ENCODE results near the gene RANBP1.
"Not testable (repeated sequence)": the region's sequence is repeated elsewhere in the genome, so short reads cannot be mapped to it uniquely, and the experiment has no call there.

Gene RANBP1

DNA sequence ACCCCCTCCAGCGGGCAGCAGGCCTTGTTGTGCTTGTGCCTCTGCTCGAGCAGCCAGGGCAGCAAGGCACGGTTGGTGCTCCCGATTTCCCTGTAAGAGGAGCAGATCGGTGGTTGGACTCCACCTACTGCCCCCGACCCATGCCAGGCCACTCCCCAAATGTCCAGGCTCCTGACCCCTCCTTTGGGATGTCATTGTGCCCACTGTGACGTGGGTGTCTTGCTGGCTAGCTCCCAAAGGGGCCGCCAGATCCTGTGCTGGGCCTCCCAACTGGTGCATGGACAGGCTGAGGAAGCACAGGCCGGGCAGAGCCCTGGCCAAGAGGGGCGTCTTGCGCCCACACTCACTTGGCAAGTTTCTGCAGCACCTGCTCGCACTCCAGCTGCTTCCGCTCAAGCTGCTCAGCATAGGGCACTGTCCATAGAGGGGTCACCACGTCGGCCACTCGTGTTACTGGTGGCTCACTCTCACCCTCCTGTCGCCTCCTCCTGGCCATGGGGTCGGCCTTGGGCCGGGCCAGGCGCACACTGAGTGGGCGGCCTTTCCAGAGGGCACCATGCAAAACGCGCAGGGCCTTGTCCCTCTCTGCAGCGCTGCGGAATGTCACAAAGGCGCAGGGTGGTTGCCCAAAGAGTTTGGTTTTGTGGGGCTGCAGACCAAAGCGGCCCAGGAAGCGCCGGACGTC, at the start of gene RANBP1:
Gene RANBP1, plus strand, starts transcription at position 414 of the 685 bp plus-strand sequence. Its CDS starts 81 bp downstream, at position 495.
- DNase-seq: no peak

DNA sequence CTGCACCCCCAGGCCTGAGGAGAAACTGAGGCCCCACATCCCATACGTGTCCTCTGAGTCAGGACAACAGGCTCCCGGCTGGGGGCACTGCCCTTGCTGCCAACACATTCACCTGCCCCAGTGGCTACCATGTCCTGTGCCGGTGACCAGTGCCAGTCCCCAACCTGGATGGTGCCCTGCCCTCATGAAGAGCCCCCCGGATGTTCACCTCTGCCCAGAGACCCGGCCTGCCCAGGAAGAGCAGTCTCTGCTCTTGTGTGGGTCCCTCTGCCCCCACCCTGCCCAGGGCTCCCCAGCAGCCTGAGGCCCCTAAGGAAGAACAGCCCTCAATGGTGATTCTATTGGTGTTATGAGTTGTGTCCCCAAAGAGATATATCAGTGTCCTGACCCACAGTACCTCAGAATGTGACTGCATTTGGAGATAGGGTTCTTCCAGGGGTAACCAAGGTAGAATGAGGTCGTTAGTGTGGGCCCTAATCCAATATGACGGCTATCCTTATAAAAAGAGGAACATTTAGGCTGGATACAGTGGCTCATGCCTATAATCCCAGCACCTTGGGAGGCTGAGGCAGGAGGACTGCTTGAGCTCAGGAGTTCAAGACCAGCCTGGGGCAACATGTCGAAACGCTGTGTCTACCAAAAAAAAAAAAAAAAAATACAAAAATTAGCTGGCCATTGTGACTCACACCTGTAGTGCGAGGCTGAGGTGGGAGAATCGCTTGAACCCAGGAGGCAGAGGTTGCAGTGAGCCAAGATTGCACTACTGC, 49.1 kb upstream of the RANBP1 start:
- DNase-seq: no peak

DNA sequence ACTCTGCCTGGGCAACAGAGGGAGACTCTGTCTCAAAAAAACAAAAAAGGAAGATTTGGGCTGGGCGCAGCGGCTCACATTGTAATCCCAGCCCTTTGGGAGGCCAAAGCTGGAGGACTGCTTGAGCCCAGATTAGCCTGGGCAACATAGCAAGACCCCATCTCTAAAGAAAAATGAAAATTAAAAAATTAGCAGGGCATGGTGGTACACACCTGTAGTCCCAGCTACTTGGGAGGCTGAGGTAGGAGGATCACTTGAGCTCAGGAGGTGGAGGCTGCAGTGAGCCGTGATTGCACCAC, 48.6 kb upstream of the RANBP1 start:
- not testable (repeated sequence) for DNase-seq

DNA sequence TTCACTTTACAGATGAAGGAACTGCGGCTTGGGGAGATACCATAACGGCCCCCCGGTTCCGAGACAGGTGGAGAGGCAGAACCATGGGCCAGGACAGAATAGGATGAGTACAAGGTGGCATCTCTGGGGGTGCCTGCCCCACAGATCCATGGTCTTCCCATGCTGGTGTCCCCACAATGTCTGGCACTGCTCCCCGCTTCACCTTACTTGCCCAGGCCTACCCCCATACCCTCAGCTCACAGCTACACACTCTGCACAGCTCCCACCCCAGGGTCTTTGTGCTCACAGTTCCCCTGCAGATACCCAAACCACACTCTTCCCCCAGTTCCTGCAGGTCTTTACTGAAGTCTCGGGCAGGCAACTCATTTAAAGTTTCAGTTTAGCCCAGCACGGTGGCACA, 47.3 kb upstream of the RANBP1 start:
- DNase-seq: no peak

DNA sequence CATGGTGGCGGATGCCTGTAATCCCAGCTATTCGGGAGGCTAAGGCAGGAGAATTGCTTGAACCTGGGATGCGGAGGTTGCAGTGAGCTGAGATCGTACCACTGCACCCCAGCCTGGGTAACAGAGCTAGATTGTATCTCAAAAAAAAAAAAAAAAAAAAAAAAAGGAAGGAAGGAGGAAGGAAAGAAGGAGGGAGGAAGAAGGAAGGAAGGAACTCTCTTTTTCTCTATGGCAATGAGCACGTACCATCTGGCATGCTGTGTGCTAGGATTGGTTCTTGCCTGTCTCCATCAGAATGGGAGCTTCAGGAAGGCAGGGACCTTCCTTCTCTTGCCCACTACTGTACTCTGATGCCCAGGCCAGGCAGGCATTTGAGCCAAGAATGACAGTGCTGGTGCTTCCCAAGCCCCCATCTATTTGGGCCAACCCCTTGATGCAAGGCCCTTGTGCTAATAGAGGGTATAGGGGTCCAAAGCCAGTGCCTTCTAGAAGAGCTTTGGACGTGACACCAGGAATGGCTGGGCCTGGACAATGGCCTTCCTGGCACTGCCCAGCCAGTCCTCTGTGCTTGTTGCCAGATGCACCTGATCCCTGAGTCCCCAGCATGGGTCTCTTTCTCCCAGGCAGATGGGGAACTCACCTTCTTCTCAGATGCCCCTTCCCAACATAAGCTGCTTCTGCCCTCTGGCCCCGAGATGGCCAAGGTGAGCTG, 46.4 kb upstream of the RANBP1 start:
- DNase-seq: no peak

DNA sequence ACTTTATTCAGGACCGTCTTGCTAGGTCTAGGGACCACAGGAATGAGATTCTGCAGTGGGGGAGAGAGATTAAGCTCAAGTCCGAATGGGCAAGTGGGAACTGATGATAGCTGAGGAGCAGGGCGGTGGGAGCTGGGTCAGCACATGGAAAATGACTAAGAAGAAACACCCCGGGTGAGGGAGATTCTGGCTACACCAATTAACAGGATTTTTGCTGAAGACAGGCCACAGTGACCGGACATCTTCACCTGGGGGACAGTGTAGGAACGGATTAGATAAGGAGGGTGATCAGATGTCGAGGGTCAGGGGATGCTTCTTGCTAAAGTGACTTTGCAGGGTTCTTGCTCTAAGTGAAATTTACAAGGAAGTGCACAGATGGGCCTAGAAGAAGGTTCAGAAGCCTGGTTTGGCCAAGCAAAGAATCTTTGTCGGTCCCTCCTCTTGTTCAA, 44.4 kb upstream of the RANBP1 start:
- DNase-seq: no peak

DNA sequence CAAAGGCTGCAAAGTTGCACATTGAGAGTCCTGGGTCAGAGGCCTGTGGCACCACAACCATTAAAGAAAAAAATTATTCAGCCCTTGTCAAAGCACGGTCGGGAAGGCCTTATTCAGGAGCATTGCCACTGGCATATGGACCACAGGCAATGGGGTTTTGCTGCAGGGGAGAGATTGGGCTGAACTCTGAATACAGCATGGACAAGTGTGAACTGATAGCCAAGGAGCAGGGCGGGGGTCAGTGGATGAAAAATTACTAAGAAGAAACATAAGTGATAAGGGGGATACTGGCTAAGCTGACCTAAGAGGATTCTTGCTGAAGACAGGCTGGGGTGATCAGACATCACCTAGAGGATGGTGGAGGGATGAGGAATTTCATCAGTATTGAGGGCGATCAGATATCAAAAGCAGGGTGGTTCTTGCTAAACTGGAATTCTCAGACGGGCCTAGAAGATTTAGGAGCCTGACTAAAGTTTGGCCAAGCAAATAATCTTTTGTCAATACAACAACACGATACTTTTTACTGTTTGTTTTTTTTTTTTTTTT, 39.2 kb upstream of the RANBP1 start:
- DNase-seq: no peak

DNA sequence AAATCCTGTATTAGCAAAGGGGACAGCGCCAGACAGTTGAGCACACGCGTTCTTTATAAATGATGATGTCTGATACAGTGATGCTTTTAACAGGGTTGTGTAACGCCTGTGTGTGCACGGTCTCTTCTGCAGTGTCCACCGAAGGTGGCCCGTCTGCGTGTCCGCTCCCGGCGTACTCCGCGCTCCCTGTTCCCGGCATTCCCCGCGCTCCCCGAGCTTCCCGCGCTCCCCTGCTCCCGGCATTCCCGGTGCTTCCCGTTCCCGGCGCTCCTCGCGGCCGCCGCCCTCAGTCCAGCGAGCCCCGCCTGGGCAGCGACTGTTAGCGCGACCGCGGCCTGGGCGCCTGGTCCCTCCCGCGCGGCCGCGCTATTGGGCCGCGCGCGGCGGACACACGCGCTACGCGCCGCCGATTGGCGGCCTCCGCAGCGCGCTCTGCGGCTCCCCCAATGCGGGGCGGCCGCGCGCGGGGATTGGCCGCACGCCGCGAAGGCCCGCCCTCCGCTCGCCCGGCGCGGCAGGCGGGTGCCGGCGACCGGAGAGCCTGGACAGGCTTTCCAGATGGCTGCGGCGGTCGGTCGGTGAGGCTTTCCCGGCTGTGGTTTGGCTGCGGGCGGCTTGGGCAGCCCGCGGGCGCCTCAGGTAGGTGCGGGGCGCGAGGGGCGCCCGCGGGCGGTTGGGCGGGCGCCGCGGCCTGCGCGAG, 36.0 kb upstream of the RANBP1 start, which contains the start of gene DGCR8:
Gene DGCR8, plus strand, starts transcription at position 497 of the 700 bp plus-strand sequence. CDS start 5,723 bp downstream, outside the sequence.
- DNase-seq: peak; percentile 75 to 80

DNA sequence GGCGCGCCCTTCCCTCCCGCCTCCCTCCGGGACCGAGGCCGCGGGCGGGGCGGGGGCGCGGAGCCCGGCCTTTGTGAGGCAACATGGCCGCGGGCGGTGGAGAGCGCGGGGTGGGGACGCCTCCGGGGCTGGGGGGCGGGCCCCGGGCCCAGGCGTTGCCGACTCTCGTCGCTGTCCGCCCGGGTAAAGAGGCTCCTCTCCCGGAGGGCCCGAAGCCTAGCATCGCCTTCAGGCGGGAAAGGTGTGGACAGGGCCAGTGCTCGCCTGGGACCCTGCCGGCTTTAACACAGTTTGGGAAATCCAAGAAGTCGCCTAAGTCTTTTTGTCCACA, 35.5 kb upstream of the RANBP1 start:
- DNase-seq: peak; percentile 19 to 36

DNA sequence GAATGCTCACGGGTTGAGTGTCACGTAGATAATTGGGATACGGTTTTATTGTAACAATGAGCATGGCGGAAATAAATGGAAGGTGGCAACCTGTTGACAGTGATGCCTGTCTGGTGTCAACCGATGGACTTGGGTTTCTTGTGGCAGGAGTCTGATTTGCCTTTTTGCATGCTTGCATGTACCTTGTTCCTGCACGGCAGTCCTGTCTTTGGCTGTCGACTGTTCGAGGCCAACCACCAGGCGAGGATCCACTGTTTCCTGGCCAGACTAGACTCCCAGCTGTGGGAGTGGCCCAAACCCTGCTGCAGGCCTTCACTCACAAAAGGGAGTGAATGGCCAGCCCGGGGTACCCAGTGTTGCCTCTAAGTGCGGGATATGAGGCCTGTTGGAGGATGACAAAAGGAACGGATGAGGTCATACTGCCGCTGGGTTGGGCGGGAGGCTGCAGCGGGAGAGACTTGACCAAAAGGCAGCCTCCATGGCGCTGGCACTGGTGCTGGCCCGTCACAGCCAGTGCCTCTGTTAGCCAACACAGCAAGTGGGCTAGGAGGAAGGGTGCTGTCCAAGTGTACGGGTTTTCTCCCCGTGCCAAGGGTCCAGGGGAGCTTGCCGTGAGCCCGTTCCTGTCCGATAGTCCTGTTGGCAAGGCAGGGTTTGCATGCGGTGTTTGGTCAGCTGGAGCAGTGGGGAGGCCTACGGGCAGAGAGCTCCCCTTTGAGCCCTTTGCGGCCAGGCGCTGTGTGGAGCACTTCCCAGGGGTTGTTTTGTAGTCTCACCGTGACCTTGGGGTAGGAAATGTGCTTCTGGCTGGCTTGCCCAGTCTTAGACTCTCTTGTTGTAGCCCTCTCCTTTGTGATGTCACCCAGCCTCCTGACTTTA, 34.9 kb upstream of the RANBP1 start:
- peak; percentile 6 to 22 for DNase-seq

DNA sequence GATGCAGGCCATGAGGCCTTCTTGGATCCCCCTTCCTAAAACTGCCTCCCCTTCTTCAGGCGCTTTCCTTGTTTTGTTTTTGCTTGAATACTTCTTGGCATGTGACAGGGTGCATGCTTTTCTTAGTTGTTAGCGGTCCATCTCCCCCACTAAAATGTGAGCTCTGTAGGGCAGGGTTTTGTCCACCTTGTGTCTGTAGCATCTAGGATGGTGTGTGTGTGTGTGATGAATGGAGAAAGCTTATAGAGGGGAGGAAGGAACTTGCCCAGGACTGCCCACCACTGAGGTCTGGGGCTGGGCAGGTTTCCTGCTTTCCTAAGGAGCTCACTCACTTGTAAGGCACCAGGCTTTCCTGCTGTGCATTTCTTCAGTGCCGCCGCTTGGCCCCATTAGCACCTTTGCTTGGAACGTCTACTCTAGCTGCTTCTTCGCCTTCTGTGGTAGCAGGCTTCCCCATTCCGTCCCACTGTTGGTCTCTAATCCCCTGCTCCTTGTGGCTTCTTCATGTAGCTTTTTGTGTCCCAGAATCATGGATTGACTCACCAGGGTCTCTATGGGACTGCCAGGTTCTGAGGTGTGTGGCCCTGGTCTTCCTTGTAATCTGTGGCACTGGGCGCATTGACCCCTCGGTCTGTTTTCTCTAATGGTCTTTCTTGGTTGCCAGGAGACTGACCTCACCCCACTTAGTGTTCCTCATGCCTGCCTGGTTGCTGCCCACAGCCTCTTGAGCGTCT, 32.6 kb upstream of the RANBP1 start:
- DNase-seq: no peak

DNA sequence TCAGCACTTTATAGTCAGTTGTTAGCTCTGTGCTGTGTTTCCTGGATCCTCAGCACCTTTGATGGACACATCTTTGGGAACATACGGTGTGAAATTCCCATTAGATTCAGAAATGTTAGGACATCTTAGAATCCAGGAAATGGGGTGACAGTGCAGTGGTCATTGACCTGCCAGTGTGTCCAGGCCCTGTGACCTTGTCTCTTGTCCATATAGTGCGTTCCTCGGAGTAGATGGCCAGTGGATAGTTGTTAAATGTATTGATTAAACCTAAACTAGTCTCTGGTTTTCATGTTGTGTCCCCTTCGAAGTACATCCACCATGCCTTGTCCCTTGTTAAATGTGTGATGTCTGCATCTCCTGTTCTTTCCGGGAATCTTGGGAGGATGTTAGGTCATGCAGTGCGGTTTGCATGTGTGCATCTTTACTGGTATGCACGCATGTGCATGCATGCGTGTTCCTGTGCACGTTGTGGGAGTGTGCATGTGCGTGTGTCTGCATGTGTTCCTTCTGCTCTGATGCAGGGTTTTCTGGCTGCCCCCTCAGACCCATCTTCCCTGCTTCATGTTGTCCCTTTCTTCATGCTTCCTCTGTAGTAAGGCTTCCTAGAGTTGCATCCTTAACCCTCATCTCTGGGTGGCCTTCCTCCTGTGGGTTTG, 31.9 kb upstream of the RANBP1 start:
- no peak for DNase-seq

DNA sequence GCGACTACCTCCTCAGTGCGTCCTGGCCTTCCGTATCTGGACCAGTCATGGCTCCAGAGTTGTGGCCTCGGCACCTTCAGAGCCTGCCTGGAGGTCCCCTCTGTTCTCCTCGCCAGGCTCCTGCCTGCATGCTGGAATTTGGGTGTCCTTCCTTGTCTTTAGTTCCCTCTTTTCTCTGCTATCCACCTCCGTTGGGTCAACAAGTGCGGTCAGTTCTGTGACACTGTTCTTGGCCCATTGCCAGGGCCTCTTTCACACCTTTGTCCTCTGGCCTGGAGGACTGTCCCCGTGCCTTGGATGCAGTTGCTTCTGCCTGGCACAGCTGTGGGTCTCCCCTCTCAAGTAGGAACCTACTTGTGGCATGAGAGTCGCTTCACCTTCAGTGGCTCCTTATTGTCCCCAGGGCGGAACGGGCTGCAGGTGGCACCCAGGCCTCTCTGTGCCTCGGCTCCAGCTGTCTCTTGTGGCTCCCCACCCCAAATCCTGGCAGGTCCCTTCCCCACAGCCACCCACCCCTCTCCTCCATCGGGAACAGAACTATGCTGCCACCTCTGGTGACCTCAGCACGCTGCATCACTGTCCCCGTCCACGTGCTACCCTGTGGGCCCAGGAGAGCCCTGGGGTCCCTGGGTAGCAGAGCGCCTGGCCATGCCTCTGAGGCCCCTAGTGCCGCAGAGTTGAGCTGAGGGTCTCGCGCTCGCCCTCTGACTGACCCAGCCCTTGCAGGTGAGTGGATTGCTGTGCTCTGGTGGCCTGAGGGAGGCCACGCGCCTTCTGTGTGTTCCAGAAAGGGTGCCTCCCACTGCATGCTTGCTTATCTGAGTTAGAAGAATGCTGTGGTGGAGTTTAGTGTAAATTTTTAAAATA, 31.1 kb upstream of the RANBP1 start:
- DNase-seq: peak; percentile 9 to 11

DNA sequence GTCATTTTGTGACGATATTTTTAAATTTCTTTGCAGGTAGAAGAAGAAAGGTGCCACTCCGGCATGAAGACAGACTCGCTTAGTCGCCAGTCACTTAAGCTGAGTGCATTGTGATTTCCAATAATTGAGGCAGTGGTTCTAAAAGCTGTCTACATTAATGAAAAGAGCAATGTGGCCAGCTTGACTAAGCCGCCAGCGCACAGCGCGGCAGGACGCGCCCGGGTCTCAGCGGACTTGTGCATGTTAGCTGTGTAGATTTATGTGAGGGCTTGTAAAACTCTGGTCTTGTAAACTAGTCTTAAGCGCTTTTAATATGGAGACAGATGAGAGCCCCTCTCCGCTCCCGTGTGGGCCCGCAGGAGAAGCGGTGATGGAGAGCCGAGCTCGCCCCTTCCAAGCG, 30.3 kb upstream of the RANBP1 start:
- no peak for DNase-seq

DNA sequence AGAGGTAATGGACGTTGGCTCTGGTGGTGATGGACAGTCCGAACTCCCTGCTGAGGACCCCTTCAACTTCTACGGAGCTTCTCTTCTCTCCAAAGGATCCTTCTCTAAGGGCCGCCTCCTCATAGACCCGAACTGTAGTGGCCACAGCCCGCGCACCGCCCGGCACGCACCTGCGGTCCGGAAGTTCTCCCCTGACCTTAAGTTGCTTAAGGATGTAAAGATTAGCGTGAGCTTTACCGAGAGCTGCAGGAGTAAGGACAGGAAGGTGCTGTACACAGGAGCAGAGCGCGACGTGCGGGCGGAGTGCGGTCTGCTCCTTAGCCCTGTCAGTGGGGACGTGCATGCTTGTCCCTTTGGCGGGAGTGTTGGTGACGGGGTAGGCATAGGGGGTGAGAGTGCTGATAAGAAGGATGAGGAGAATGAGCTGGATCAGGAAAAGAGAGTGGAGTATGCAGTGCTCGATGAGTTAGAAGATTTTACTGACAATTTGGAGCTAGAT, 29.8 kb upstream of the RANBP1 start:
- no peak for DNase-seq

DNA sequence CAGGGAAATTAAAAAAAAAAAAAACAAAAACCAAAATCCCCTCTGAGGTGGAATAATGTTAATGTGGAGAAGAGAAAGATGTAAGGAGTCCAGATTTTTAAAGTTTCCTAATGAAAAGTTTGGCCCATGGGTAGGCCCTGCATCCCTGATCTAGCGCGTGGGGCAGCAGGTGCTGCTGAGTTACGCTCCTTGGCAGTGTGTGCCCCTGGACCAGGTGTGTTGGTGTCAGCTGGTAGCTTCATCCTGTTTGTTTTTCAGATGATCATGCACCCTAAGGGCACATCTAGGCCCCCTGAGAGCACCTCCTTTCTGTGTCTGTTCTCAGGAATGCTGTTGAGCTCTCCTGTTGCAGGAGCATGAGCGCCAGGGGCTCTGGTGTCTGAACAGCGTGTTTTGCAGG, 29.1 kb upstream of the RANBP1 start:
- DNase-seq: no peak

DNA sequence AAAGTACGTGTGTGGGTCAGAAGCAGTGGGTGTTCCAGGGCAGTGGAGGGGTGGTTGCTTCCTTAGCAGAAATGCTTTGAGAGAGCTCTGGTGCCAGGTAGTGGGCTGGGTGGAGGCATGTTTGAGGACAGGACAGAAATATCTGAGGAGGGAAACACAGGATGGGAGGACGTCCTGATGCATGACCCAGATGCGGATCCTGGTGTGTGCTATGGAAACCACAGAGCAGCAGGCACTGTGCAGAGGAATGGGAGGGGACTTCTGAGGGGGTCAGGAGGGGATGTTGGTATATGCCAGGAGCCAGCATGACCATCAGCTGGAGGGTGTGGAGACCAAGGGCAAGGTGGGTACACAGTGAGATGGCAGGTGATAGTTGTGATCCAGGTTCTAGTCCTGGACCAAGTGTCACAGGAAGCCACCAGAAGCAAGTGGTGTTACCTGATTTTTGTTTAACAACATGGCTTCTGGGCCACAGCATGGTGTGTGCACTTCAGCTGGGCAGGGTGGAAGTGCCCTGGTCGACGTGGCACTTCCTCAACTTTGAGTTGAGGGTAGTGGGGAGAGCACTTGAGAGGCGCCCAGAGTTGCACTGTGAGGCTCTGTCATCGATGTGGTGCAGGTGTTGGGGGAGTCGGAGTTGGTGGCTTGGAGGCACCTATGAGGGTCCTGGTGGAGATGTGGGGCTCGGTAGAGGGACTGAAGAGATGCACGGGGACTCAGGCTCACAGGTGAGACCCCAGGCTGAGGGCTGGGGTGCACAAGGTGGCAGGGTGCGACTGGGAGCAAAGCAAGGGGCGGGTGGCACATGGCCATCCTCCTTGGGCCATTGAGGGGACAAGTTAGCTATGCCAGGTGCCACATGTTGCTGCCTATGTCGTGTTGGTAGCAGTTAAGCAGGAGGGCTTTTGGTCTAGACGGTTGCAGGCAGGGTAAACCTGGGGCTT, 28.3 kb upstream of the RANBP1 start:
- DNase-seq: no peak

DNA sequence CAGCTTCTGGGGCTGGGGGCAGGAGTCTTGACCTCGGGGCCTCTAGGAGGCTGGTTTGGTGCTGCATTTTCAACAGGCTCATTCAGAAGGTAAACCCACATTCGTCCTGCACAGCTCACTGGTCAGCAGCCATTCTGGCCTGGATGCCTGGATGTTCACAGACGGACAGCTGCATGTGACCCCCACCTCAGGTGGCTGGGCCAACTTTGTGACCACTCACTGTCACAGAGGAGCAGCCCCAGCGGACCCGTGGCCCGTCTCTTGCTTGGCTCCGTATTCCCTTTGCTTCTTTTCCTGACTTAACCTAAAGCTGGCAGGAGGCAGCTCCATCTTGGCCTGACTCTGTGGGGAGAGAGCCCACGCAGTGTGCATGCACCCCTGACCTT, 27.6 kb upstream of the RANBP1 start:
- DNase-seq: no peak
